ENCODE measurements around the gene PRICKLE3. TPM values are rescaled to one million over a fixed set of nuclear protein-coding genes. Genes with fewer than 3 reads are reported as not detected.
A peak's percentile ranks its signal among the peaks of the same experiment; 100 is the strongest.
"Not testable (repeated sequence)": the region's sequence is repeated elsewhere in the genome, so short reads cannot be mapped to it uniquely, and the experiment has no call there.

PRICKLE3 gene
- total and polyA plus RNA-seq, 4 donors: 7.6 to 16.3 (median 11.3) TPM

DNA sequence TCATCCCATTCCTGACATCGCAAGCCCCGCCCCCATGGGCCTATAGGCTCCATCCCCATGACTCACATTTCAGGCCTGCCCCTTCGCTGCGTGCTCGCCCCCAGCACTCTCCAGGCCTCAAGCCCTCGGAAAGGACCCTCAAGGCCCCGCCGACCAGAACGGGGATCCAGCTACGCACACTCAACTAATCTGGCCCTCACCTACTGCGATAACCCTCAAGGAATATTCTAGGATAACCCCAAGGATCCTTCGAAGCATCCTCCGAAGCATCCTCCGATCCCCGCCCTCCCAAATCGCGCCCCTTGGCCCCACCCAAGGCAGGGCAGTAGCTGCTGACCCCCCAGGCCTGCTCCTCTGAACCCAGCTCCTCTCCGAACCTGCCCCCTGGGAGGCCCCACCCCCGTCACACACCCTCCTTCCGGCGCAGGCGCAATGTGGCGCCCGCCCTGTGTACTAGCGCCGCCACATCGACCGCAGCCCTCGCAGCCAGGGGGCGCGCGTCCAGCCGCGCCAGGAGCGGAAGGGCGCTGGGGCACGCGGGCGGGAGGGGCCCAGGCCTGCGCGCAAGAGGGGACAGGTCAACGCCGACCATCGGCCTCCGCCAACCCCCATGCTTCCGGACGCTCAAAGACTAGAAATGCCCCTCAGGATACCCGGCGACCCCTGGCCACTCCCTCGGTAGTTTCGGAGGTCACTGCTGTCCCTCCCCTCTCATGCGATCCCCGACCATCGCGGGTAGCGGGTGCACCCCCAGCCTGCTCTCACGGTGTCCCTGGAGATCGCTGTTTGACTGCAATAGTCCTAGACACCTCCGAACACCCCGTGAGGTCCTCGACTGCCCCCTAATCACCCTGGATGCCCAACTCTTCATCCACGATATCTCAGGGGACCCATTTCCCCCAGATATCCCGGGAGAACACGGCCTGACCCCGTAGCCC is 30.0 kb downstream of the PRICKLE3 start:
- Histone ChIP-seq H3K27ac (ENCODE audit: low read depth in 1 of 2, low read length in 1 of 2) (peak overlapping the region; percentile 80 to 87), H3K4me1 (ENCODE audit: control insufficient read depth in 5 of 5, insufficient read depth in 5 of 5, low read length in 5 of 5) (no peaks in the 10 kb centered on the region), H3K27me3 (ENCODE audit: control insufficient read depth in 3 of 3, insufficient read depth in 3 of 3, low read length in 2 of 3) (no peaks in the 10 kb centered on the region), H3K4me3 (no peak overlapping the region), H3K9me3 (ENCODE audit: control insufficient read depth in 4 of 4, insufficient read depth in 3 of 4, low read length in 3 of 4) (peaks cover 0 to 8% (median 0%) of the 10 kb centered on the region in 4 donors), H3K36me3 (ENCODE audit: control insufficient read depth in 4 of 4, insufficient read depth in 4 of 4, low read length in 4 of 4) (no peaks in the 10 kb centered on the region), H3K9ac (ENCODE audit: insufficient read depth in 1 of 2, low read length in 2 of 2) (peak overlapping the region; percentile 46 to 93)
- 3 to 41% methylated on average over 39 to 65 of the region's 65 CpGs for WGBS, 2 donors
- TF ChIP-seq, protein P1, sequence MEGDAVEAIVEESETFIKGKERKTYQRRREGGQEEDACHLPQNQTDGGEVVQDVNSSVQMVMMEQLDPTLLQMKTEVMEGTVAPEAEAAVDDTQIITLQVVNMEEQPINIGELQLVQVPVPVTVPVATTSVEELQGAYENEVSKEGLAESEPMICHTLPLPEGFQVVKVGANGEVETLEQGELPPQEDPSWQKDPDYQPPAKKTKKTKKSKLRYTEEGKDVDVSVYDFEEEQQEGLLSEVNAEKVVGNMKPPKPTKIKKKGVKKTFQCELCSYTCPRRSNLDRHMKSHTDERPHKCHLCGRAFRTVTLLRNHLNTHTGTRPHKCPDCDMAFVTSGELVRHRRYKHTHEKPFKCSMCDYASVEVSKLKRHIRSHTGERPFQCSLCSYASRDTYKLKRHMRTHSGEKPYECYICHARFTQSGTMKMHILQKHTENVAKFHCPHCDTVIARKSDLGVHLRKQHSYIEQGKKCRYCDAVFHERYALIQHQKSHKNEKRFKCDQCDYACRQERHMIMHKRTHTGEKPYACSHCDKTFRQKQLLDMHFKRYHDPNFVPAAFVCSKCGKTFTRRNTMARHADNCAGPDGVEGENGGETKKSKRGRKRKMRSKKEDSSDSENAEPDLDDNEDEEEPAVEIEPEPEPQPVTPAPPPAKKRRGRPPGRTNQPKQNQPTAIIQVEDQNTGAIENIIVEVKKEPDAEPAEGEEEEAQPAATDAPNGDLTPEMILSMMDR (IDR thresholded peaks at IDR 0.05; ENCODE audit: control extremely low read depth, extremely low read depth): peak; percentile 65
- DNase-seq (peak; percentile 91 to 94 (median 93)), ATAC-seq (ENCODE audit: insufficient read depth, low FRiP score) (peak; percentile 93)

DNA sequence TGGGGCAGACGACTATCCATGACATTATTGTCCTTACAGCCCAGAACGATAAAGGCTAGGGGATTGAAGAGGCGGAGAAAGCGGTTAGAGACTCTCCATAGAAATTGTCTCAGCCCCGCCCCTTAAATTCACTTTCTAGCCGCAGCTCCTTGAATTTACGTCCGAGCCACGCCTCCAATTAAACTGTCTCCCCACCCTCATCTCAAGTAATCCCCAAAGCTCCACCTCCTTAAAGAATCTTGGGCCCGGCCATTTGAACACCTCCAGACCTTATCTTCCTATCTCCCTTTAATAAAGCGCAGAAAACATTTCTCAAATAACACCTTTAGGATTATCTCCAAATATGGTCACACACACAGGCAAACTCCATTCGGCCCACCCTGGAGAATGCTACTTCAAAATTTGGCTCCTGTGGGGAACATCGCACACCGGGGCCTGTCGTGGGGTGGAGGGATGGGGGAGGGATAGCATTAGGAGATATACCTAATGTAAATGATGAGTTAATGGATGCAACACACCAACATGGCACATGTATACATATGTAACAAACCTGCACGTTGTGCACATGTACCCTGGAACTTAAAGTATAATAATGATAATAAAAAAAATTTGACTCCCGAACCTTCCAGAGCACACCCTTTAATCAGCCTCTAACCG is 30.8 kb downstream of the PRICKLE3 start:
- WGBS, 2 donors: 1 to 45% methylated on average over 18 of the region's 18 CpGs
- H3K9me3 ChIP-seq (ENCODE audit: control insufficient read depth in 4 of 4, insufficient read depth in 3 of 4, low read length in 3 of 4): peaks cover 0 to 8% (median 0%) of the 10 kb centered on the region in 4 donors
- peak overlapping the region; percentile 30 for H3K4me3 ChIP-seq
- ATAC-seq (ENCODE audit: insufficient read depth, low FRiP score): peak; percentile 54
- peak overlapping the region; percentile 80 to 87 for H3K27ac ChIP-seq (ENCODE audit: low read depth in 1 of 2, low read length in 1 of 2)
- H3K27me3 ChIP-seq (ENCODE audit: control insufficient read depth in 3 of 3, insufficient read depth in 3 of 3, low read length in 2 of 3): no peaks in the 10 kb centered on the region
- no peaks in the 10 kb centered on the region for H3K36me3 ChIP-seq (ENCODE audit: control insufficient read depth in 4 of 4, insufficient read depth in 4 of 4, low read length in 4 of 4)
- no peaks in the 10 kb centered on the region for H3K4me1 ChIP-seq (ENCODE audit: control insufficient read depth in 5 of 5, insufficient read depth in 5 of 5, low read length in 5 of 5)
- peak; percentile 61 to 84 (median 78) for DNase-seq
- peak overlapping the region in 1 of 2 donors; percentile 51 for H3K9ac ChIP-seq (ENCODE audit: insufficient read depth in 1 of 2, low read length in 2 of 2)
- TF ChIP-seq, protein P1 (IDR thresholded peaks at IDR 0.05; ENCODE audit: control extremely low read depth, extremely low read depth): no peak

DNA sequence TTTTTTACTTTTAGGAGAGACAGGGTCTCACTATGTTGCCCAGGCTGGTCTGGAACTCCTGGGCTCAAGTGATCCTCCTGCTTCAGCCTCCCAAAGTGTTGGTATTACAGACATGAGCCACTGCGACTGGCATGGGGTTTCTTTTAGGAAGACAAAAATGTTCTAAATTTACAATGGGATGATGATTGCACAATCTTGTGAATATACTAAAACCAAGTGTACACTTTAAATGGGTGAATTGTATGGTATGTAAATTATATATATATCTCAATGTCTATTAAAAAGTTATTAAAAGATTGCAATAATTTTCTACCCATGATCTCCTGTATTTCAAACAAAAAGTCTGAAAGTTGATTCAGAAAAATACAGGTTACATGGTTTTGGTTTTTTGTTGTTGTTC is 32.7 kb downstream of the PRICKLE3 start:
- DNase-seq (no peak), ATAC-seq (ENCODE audit: insufficient read depth, low FRiP score) (no peak)
- no peaks in the 10 kb centered on the region for H3K4me1 ChIP-seq (ENCODE audit: control insufficient read depth in 5 of 5, insufficient read depth in 5 of 5, low read length in 5 of 5)
- TF ChIP-seq, protein P1 (IDR thresholded peaks at IDR 0.05; ENCODE audit: control extremely low read depth, extremely low read depth): no peak
- no peaks in the 10 kb centered on the region for H3K36me3 ChIP-seq (ENCODE audit: control insufficient read depth in 4 of 4, insufficient read depth in 4 of 4, low read length in 4 of 4)
- no peak overlapping the region for H3K27ac ChIP-seq (ENCODE audit: low read depth in 1 of 2, low read length in 1 of 2)
- WGBS, 2 donors: 89 to 93% methylated on average over 1 of the region's 1 CpG
- H3K9me3 ChIP-seq (ENCODE audit: control insufficient read depth in 4 of 4, insufficient read depth in 3 of 4, low read length in 3 of 4): peaks cover 0 to 5% (median under 1%) of the 10 kb centered on the region in 4 donors
- H3K27me3 ChIP-seq (ENCODE audit: control insufficient read depth in 3 of 3, insufficient read depth in 3 of 3, low read length in 2 of 3): no peaks in the 10 kb centered on the region
- H3K9ac ChIP-seq (ENCODE audit: insufficient read depth in 1 of 2, low read length in 2 of 2): no peak overlapping the region
- H3K4me3 ChIP-seq: no peak overlapping the region

DNA sequence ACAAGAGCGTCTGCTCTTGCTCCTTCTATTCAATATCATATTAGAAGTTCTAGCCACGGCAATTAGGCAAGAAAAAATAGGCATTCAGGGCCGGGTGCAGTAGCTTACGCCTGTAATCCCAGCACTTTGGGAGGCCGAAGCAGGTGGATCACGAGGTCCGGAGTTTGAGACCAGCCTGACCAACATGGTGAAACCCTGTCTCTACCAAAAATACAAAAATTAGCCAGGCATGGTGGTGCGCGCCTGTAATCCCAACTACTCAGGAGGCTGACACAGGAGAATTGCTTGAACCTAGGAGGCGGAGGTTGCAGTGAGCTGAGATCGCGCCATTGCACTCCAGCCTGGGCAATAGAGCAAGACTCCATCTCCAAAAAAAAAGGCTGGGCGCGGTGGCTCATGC is 36.9 kb downstream of the PRICKLE3 start:
- DNase-seq; H3K4me3 ChIP-seq; ATAC-seq (ENCODE audit: insufficient read depth, low FRiP score); H3K27ac ChIP-seq (ENCODE audit: low read depth in 1 of 2, low read length in 1 of 2); H3K9ac ChIP-seq (ENCODE audit: insufficient read depth in 1 of 2, low read length in 2 of 2); H3K9me3 ChIP-seq (ENCODE audit: control insufficient read depth in 4 of 4, insufficient read depth in 3 of 4, low read length in 3 of 4); H3K27me3 ChIP-seq (ENCODE audit: control insufficient read depth in 3 of 3, insufficient read depth in 3 of 3, low read length in 2 of 3); H3K4me1 ChIP-seq (ENCODE audit: control insufficient read depth in 5 of 5, insufficient read depth in 5 of 5, low read length in 5 of 5); H3K36me3 ChIP-seq (ENCODE audit: control insufficient read depth in 4 of 4, insufficient read depth in 4 of 4, low read length in 4 of 4): not testable (repeated sequence)
- 91 to 99% methylated on average over 12 to 14 of the region's 14 CpGs for WGBS, 2 donors

DNA sequence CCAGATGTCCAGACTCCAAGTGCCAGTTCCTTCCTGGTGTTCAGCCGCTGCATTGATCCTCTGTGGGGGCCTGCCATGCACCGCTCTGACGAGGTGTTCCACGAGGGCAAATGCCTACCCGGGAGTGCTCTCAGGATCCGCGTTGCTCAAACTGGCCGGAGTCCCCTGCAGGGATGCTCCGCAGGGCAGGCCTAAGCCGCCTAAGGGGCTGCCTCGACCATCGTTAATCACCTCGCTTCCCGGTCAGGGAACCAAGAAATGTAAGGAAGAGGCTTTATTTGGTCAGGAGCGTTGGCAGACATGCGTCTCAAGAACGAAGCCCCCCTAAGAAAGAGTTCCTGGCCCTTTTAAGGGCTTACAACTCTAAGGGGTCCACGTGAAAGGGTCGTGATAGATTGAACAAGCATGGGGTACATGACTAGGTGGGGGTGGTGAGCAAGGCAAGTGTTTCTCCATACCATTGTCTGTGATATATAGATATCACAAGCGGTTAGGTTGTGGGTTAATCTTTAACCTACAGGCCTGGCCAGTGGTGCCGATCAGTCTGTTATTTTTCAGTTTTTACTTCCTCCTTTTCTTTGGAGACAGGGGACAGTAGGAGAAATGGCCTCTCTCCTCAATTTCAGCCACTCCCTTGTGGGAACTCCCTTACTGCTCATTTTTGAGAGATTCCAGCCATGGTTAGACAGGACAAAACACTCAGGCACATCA is 37.6 kb downstream of the PRICKLE3 start:
- not testable (repeated sequence) for H3K4me3 ChIP-seq; DNase-seq; H3K36me3 ChIP-seq (ENCODE audit: control insufficient read depth in 4 of 4, insufficient read depth in 4 of 4, low read length in 4 of 4); H3K9ac ChIP-seq (ENCODE audit: insufficient read depth in 1 of 2, low read length in 2 of 2); H3K4me1 ChIP-seq (ENCODE audit: control insufficient read depth in 5 of 5, insufficient read depth in 5 of 5, low read length in 5 of 5); ATAC-seq (ENCODE audit: insufficient read depth, low FRiP score); H3K27me3 ChIP-seq (ENCODE audit: control insufficient read depth in 3 of 3, insufficient read depth in 3 of 3, low read length in 2 of 3); H3K9me3 ChIP-seq (ENCODE audit: control insufficient read depth in 4 of 4, insufficient read depth in 3 of 4, low read length in 3 of 4)
- WGBS, 2 donors: 74 to 80% methylated on average over 21 of the region's 21 CpGs
- peak overlapping the region in 1 of 2 donors; percentile 56 for H3K27ac ChIP-seq (ENCODE audit: low read depth in 1 of 2, low read length in 1 of 2)

Data from lung (tissue), 12 donors.